Stimulated activated CD4-positive, alpha-beta T cell treated with anti-CD3 and anti-CD28 coated beads, Interleukin-4, amount 100 ng/mL, for 24 hours (primary cell): ENCODE results near the gene ESR1.

Experiments used
- DNase-seq: peaks from one replicate; pipeline ENCODE4 v3.0.0-alpha.2; 2020

Gene ESR1

DNA sequence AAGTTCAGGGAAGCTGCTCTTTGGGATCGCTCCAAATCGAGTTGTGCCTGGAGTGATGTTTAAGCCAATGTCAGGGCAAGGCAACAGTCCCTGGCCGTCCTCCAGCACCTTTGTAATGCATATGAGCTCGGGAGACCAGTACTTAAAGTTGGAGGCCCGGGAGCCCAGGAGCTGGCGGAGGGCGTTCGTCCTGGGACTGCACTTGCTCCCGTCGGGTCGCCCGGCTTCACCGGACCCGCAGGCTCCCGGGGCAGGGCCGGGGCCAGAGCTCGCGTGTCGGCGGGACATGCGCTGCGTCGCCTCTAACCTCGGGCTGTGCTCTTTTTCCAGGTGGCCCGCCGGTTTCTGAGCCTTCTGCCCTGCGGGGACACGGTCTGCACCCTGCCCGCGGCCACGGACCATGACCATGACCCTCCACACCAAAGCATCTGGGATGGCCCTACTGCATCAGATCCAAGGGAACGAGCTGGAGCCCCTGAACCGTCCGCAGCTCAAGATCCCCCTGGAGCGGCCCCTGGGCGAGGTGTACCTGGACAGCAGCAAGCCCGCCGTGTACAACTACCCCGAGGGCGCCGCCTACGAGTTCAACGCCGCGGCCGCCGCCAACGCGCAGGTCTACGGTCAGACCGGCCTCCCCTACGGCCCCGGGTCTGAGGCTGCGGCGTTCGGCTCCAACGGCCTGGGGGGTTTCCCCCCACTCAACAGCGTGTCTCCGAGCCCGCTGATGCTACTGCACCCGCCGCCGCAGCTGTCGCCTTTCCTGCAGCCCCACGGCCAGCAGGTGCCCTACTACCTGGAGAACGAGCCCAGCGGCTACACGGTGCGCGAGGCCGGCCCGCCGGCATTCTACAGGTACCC lies at the start of gene ESR1:
Gene ESR1, plus strand, starts transcription at position 170 of the 858 bp plus-strand sequence. Its CDS starts 231 bp downstream, at position 401.
- peak; percentile 3 for DNase-seq

- DNase-seq: no peak
These were observed 47.0 kb upstream of the ESR1 start for GRCh38 chr6:151760486-151760885.

GRCh38 chr6:151761851-151762250 lies 45.6 kb upstream of the ESR1 start:
- no peak for DNase-seq

- no peak for DNase-seq
These were observed 44.7 kb upstream of the ESR1 start for GRCh38 chr6:151762817-151763216.

- no peak for DNase-seq
These were observed 44.2 kb upstream of the ESR1 start for GRCh38 chr6:151763303-151763702.

DNA sequence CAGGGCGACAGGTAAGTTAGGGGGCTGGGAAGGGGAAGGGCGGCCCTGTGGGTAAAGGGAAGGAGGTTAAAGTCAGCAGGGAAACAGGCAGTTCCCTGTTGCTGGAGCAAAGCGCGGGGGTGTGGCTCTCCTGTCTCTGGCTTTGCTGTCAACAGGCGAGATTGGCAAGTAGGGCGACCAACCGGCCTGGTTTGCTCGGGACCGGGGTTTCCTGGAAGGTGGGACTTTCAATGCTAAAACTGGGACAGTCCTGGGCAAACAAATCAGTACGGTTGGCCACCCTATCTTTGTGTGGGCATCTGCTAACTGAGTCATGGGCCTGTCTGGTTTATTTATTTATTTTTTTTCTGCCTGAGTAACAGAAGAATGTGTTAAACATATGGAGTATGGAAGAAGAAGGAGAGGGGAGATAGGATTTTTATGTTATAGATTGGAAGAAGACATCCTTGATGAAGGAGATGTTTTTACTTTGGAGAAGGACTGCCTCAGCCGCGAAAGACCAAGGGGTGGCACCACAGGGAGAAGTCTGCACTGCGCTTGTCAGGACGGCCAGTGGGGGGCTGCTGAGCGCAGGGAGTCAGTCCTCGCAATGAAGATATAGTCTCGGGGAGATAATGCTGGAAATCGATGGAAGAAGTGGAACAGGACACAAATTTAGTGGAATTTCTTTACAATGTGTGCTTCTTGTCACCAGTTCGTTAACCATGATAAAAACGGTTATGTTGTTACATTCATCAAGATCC lies 43.4 kb upstream of the ESR1 start:
- peak; percentile 36 for DNase-seq

GRCh38 chr6:151765444-151765886 lies 42.0 kb upstream of the ESR1 start:
- peak; percentile 57 for DNase-seq

- no peak for DNase-seq
These were observed 35.0 kb upstream of the ESR1 start for GRCh38 chr6:151772446-151772845.

DNA sequence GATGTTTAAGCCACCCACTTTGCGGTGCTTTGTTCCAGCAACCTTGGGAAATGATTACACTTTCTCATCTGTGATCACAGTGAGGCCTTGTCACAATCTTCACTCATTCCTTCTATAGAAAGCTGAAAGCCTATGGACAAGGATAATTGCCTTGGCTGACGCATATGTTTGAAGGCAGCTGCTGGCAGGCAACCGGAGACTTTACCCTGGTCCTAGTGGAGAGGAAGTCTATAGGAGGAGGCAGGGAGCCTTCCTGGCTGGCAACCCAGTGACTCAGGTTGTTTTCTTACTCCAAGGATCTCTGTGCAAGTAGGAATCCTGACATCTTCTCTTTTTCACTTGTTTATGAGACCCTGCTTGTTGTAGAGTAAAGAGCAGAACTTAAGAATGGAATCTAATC lies 34.1 kb upstream of the ESR1 start:
- no peak for DNase-seq

GRCh38 chr6:151782560-151782959 lies 24.9 kb upstream of the ESR1 start:
- DNase-seq: no peak

DNA sequence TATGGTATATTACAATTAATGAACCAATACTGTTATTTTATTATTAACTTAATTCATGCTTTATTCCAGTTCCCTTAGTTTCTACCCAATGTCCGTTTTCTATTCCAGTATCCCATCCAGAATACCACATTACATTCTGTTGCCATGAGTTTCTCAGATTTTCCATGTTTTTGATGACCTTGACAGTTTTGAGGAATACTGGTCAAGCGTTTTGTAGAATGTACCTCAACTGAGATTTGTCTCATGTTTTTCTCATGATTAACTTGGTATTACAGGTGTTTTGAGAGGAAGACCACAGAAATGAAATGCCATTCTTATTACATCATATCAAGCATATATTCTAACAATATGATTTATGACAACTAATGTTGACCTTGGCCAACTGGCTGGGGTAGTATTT lies 23.8 kb upstream of the ESR1 start:
- DNase-seq: no peak

GRCh38 chr6:151784441-151785214 lies 22.9 kb upstream of the ESR1 start:
- no peak for DNase-seq

GRCh38 chr6:151796842-151797530 lies 10.5 kb upstream of the ESR1 start:
- DNase-seq: no peak

GRCh38 chr6:151803743-151804142 lies 3.7 kb upstream of the ESR1 start:
- DNase-seq: no peak

GRCh38 chr6:151804585-151805285 lies 2.7 kb upstream of the ESR1 start:
- no peak for DNase-seq

- no peak for DNase-seq
These were observed 2.1 kb upstream of the ESR1 start for GRCh38 chr6:151805286-151805840.

DNA sequence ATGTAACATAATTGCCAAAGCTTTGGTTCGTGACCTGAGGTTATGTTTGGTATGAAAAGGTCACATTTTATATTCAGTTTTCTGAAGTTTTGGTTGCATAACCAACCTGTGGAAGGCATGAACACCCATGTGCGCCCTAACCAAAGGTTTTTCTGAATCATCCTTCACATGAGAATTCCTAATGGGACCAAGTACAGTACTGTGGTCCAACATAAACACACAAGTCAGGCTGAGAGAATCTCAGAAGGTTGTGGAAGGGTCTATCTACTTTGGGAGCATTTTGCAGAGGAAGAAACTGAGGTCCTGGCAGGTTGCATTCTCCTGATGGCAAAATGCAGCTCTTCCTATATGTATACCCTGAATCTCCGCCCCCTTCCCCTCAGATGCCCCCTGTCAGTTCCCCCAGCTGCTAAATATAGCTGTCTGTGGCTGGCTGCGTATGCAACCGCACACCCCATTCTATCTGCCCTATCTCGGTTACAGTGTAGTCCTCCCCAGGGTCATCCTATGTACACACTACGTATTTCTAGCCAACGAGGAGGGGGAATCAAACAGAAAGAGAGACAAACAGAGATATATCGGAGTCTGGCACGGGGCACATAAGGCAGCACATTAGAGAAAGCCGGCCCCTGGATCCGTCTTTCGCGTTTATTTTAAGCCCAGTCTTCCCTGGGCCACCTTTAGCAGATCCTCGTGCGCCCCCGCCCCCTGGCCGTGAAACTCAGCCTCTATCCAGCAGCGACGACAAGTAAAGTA lies 547 bp upstream of the ESR1 start:
- DNase-seq: no peak

DNA sequence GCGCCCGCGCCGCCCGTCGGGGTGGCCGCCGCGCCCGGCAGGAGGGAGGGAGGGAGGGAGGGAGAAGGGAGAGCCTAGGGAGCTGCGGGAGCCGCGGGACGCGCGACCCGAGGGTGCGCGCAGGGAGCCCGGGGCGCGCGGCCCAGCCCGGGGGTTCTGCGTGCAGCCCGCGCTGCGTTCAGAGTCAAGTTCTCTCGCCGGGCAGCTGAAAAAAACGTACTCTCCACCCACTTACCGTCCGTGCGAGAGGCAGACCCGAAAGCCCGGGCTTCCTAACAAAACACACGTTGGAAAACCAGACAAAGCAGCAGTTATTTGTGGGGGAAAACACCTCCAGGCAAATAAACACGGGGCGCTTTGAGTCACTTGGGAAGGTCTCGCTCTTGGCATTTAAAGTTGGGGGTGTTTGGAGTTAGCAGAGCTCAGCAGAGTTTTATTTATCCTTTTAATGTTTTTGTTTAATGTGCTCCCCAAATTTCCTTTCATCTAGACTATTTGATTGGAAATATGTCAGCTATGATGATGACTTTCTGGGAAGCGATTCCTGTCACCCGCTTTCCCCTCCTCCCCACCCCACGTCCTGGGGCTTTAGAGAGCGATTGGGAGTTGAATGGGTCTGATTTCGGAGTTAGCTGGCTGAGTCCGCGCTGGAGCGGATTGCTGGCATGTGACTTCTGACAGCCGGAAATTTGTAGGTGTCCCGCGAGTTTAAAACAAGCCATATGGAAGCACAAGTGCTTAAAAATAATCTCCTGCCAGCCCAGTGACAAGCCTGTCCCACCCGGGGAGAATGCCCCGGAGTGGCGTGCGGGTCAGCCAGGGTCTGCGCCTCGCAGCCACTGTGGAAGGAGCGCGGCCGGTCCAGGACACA lies 1.1 kb downstream of the ESR1 start:
- no peak for DNase-seq

- no peak for DNase-seq
These were observed 3.6 kb downstream of the ESR1 start for GRCh38 chr6:151811081-151811480.

GRCh38 chr6:151813858-151814257 lies 6.4 kb downstream of the ESR1 start:
- DNase-seq: no peak
